Loucy (cell line): ENCODE measurements around the gene MOGAT3.
"Not testable (repeated sequence)": the region's sequence is repeated elsewhere in the genome, so short reads cannot be mapped to it uniquely, and the experiment has no call there.

Experiments
- H2AFZ ChIP-seq: fragments of 200-600 bp; sonication (generic); 2 replicates; pipeline ENCODE4 v1.6.0; 2016; ENCODE audit warnings: antibody characterized with exemption, mild to moderate bottlenecking, low read length, moderate library complexity
- H3F3A ChIP-seq: fragments of 200-600 bp; 2 replicates; pipeline ENCODE4 v1.6.0; 2016; ENCODE audit warnings: antibody characterized with exemption, low read depth, mild to moderate bottlenecking
- H3K27me3 ChIP-seq: fragments of 200-600 bp; sonication (generic); 2 replicates; pipeline ENCODE4 v1.6.1; 2014; ENCODE audit warnings: low read length, mild to moderate bottlenecking; ENCODE audit not compliant: insufficient read depth, poor library complexity, severe bottlenecking
- H3K36me3 ChIP-seq: fragments of 200-600 bp; sonication (generic); 2 replicates; pipeline ENCODE4 v1.6.1; 2016; ENCODE audit warnings: low read length; ENCODE audit not compliant: insufficient read depth
- H3K4me1 ChIP-seq: fragments of 200-600 bp; sonication (generic); 2 replicates; pipeline ENCODE4 v1.5.1; 2014; ENCODE audit warnings: low read length, mild to moderate bottlenecking; ENCODE audit not compliant: insufficient read depth, poor library complexity, severe bottlenecking
- H3K4me2 ChIP-seq: fragments of 200-600 bp; sonication (generic); 2 replicates; pipeline ENCODE4 v1.6.0; 2014; ENCODE audit warnings: antibody characterized with exemption, low read length, low read depth, mild to moderate bottlenecking; ENCODE audit not compliant: poor library complexity, severe bottlenecking
- H3K4me3 ChIP-seq: fragments of 200-600 bp; sonication (generic); 2 replicates; pipeline ENCODE4 v1.5.1; 2014; ENCODE audit warnings: low read length, mild to moderate bottlenecking, mixed read lengths; ENCODE audit not compliant: poor library complexity, severe bottlenecking
- H3K79me2 ChIP-seq: fragments of 200-600 bp; sonication (generic); 2 replicates; pipeline ENCODE4 v1.6.1; 2014; ENCODE audit warnings: low read length; ENCODE audit not compliant: insufficient read depth
- H3K9ac ChIP-seq: fragments of 200-600 bp; sonication (generic); 2 replicates; pipeline ENCODE4 v1.6.0; 2014; ENCODE audit warnings: mild to moderate bottlenecking, low read depth, low read length, moderate library complexity; ENCODE audit not compliant: poor library complexity, severe bottlenecking
- H3K9me2 ChIP-seq: fragments of 200-600 bp; sonication (generic); replicated peaks from 2 replicates; pipeline ENCODE4 v1.6.1; 2016; ENCODE audit warnings: low read depth, low read length, mixed read lengths
- H3K9me3 ChIP-seq: fragments of 200-600 bp; sonication (generic); 2 replicates; pipeline ENCODE4 v1.6.1; 2014; ENCODE audit warnings: mild to moderate bottlenecking, antibody characterized with exemption, low read length, low read depth; ENCODE audit not compliant: insufficient read depth
- H4K20me1 ChIP-seq: fragments of 200-600 bp; sonication (generic); 2 replicates; pipeline ENCODE4 v1.6.0; 2014; ENCODE audit warnings: antibody characterized with exemption, low read length, mild to moderate bottlenecking; ENCODE audit not compliant: insufficient read depth, poor library complexity, severe bottlenecking
- EZH2phosphoT487 ChIP-seq: fragments of 200-600 bp; IDR thresholded peaks from 2 replicates; pipeline ENCODE4 v1.6.1; 2018; ENCODE audit warnings: antibody characterized with exemption, mild to moderate bottlenecking, moderate library complexity, borderline replicate concordance
- TF ChIP-seq, protein P1 (sequence below): fragments of 200-600 bp; sonication (generic); conservative IDR thresholded peaks from 2 replicates; pipeline ENCODE4 v1.5.1; 2014; ENCODE audit warnings: mild to moderate bottlenecking, antibody characterized with exemption, low read length

MOGAT3 gene

DNA sequence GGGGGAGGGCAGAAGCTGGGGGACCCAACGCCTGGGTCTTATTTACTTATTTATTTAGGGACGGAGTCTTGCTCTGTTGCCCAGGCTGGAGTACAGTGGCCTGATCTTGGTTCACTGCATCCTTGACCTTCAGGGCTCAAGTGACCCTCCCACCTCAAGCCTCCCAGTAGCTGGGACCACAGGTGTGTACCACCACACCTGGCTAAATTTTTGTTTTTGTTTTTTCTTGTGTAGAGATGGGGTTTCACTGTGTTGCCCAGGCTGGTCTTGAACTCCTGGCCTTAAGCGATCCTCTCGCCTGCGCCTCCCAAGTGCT is 1.7 kb upstream of the MOGAT3 start:
- H3K79me2 ChIP-seq = no peaks in the 10 kb centered on the region
- no peak overlapping the region for H3K9ac ChIP-seq
- H3K9me3 ChIP-seq = no peaks in the 10 kb centered on the region
- H3K4me2 ChIP-seq = no peak overlapping the region
- H3K36me3 ChIP-seq = no peaks in the 10 kb centered on the region
- no peaks in the 10 kb centered on the region for H3K9me2 ChIP-seq
- TF ChIP-seq EZH2phosphoT487 = no peak
- TF ChIP-seq, protein P1, sequence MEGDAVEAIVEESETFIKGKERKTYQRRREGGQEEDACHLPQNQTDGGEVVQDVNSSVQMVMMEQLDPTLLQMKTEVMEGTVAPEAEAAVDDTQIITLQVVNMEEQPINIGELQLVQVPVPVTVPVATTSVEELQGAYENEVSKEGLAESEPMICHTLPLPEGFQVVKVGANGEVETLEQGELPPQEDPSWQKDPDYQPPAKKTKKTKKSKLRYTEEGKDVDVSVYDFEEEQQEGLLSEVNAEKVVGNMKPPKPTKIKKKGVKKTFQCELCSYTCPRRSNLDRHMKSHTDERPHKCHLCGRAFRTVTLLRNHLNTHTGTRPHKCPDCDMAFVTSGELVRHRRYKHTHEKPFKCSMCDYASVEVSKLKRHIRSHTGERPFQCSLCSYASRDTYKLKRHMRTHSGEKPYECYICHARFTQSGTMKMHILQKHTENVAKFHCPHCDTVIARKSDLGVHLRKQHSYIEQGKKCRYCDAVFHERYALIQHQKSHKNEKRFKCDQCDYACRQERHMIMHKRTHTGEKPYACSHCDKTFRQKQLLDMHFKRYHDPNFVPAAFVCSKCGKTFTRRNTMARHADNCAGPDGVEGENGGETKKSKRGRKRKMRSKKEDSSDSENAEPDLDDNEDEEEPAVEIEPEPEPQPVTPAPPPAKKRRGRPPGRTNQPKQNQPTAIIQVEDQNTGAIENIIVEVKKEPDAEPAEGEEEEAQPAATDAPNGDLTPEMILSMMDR = no peak
- no peak overlapping the region for H2AFZ ChIP-seq
- no peaks in the 10 kb centered on the region for H3K4me1 ChIP-seq
- H3K27me3 ChIP-seq = no peaks in the 10 kb centered on the region
- no peaks in the 10 kb centered on the region for H3F3A ChIP-seq
- no peak overlapping the region for H3K4me3 ChIP-seq
- no peaks in the 10 kb centered on the region for H4K20me1 ChIP-seq

DNA sequence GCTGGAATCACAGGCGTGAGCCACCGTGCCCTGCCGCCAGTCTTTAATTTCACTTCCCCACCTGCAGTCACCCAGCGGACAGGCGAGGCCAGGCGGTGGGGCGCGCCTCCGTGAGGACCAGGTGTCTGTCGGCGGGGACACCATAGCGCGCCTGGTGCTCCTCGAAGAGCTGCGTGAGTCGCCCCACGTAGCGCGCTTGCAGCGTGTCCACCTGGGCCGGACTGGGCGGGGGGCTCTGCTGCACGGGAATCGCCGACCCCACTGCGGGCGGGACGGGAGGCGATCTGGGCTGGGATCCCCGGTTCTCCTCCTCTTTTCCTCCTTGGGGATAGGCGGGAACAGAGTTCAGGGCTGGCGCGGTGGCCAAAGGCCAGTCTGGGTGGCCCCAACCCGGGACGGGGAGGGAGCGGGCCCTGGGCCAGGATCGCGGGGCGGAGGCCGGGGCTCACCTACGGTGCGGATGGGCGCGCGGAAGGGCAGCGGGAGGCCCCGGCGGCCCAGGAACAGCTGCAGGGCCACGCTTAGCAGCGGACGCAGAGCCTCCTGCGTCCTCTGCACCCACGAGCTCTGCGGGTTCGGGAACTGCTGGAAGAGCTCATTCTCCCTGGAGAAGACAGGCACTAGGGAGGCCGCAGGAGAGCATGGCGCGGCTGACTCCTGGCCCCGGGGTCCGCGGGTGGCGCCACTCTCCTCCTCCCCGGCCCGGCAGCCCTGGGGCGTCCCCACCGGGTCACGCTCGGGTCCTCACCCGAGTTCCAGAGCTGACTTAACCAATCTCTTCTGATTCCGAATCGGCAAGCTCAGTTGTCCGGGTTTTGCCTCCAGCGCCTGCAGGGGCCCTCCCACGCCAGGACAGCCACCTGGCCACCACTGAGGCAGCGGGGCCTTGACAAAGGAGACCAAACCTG is 1.1 kb upstream of the MOGAT3 start:
- Histone ChIP-seq H4K20me1 (no peaks in the 10 kb centered on the region), H3K27me3 (no peaks in the 10 kb centered on the region), H3K9me2 (no peaks in the 10 kb centered on the region), H3K4me1 (no peaks in the 10 kb centered on the region), H3F3A (no peaks in the 10 kb centered on the region), H2AFZ (no peak overlapping the region), H3K79me2 (no peaks in the 10 kb centered on the region), H3K9me3 (no peaks in the 10 kb centered on the region), H3K36me3 (no peaks in the 10 kb centered on the region), H3K4me2 (no peak overlapping the region), H3K4me3 (no peak overlapping the region), H3K9ac (no peak overlapping the region)
- no peak for TF ChIP-seq EZH2phosphoT487
- TF ChIP-seq, protein P1 = no peak

DNA sequence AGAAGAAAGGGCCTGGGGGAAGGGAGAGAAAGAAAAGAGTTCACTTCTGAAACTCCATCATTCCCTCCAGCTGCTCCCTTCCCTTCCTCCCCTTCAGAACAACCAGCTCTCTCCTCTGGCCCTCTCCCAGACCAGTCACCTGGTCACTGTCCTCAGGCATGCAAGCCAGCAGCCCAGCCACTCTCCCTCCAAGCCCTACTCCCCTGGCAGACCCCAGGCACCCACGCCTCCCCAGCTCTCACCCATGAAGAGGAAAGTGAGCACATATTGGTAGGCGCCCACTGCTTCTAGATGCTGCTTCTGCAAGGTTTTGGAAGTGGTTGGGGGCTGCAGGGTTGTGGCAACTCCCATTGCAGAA is 353 bp downstream of the MOGAT3 start:
- Histone ChIP-seq H3K4me2 (no peak overlapping the region), H3K4me1 (no peaks in the 10 kb centered on the region), H3F3A (no peaks in the 10 kb centered on the region), H3K27me3 (no peaks in the 10 kb centered on the region), H3K79me2 (no peaks in the 10 kb centered on the region), H3K9ac (no peak overlapping the region), H4K20me1 (no peaks in the 10 kb centered on the region), H3K9me2 (no peaks in the 10 kb centered on the region), H3K4me3 (no peak overlapping the region), H3K36me3 (no peaks in the 10 kb centered on the region), H3K9me3 (no peaks in the 10 kb centered on the region), H2AFZ (no peak overlapping the region)
- no peak for TF ChIP-seq EZH2phosphoT487
- TF ChIP-seq, protein P1 = no peak

DNA sequence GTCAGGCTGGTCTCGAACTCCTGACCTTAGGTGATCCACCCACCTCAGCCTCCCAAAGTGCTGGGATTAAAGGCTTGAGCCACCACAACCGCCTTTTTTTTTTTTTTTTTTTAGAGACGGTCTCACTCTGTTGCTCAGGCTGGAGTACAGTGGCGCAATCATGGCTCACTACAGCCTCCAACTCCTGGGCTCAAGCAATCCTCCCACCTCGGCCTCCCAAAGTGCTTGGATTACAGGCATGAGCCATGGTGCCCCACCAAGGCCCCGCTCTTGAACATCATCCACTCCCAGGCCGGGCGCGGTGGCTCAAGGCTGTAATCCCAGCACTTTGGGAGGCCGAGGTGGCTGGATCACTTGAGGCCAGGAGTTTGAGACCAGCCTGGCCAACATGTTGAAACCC is 1.3 kb downstream of the MOGAT3 start:
- not testable (repeated sequence) for H3K27me3 ChIP-seq, H3K9me3 ChIP-seq, H3F3A ChIP-seq, H3K4me1 ChIP-seq, H3K4me3 ChIP-seq, H3K79me2 ChIP-seq, H3K9ac ChIP-seq, H3K9me2 ChIP-seq, H3K4me2 ChIP-seq, H4K20me1 ChIP-seq, H2AFZ ChIP-seq, H3K36me3 ChIP-seq
